ENCODE data around the gene HEATR5A. TPM values are rescaled to one million over a fixed set of nuclear protein-coding genes. Genes with fewer than 3 reads are reported as not detected.
"Not testable (repeated sequence)": the region's sequence is repeated elsewhere in the genome, so short reads cannot be mapped to it uniquely, and the experiment has no call there.

Gene HEATR5A
- total RNA-seq, 2 experiments from 2014 or later, result 12.8 to 13.0 TPM

GRCh38 chr14:31312370-31312769 lies 108.0 kb downstream of the HEATR5A start:
- intact Hi-C loops (cut with micrococcal nuclease); H3K9me3 Mint-ChIP-seq; H3K4me1 Mint-ChIP-seq (ENCODE audit: low read depth); POLR2A ChIA-PET; H3K27me3 Mint-ChIP-seq; DNase-seq; H3K4me3 Mint-ChIP-seq; CTCF ChIA-PET; H3K27ac Mint-ChIP-seq: not testable (repeated sequence)
- peaks cover 13% of the 10 kb centered on the region for H3K36me3 Mint-ChIP-seq

- POLR2A ChIA-PET, result no interaction called here
Measured at GRCh38 chr14:31307618-31308017, 112.7 kb downstream of the HEATR5A start.

GRCh38 chr14:31307198-31307597 lies 113.2 kb downstream of the HEATR5A start:
- no peak for DNase-seq
- Mint-ChIP-seq H3K4me3 (no peak overlapping the region), H3K36me3 (peaks cover 17% of the 10 kb centered on the region), H3K27me3 (no peaks in the 10 kb centered on the region), H3K27ac (no peak overlapping the region), H3K4me1 (ENCODE audit: low read depth) (no peaks in the 10 kb centered on the region), H3K9me3 (no peaks in the 10 kb centered on the region)
- POLR2A ChIA-PET, result no interaction called here
- CTCF ChIA-PET, result no interaction called here
- intact Hi-C loops (cut with micrococcal nuclease), result no loop called here

More at GRCh38 chr14:31307618-31308017, 112.7 kb downstream of the HEATR5A start:
- intact Hi-C loops (cut with micrococcal nuclease), result no loop called here
- no peak overlapping the region for H3K4me3 Mint-ChIP-seq
- H3K36me3 Mint-ChIP-seq, result peaks cover 18% of the 10 kb centered on the region
- H3K9me3 Mint-ChIP-seq, result no peaks in the 10 kb centered on the region
- no peak overlapping the region for H3K27ac Mint-ChIP-seq
- no peaks in the 10 kb centered on the region for H3K27me3 Mint-ChIP-seq
- no peaks in the 10 kb centered on the region for H3K4me1 Mint-ChIP-seq (ENCODE audit: low read depth)
- CTCF ChIA-PET, result no interaction called here
- no peak for DNase-seq

- Mint-ChIP-seq H3K27ac (no peak overlapping the region), H3K36me3 (peaks cover 16% of the 10 kb centered on the region), H3K9me3 (no peaks in the 10 kb centered on the region), H3K27me3 (no peaks in the 10 kb centered on the region), H3K4me3 (no peak overlapping the region), H3K4me1 (ENCODE audit: low read depth) (no peaks in the 10 kb centered on the region)
- POLR2A ChIA-PET, result no interaction called here
- CTCF ChIA-PET, result no interaction called here
- intact Hi-C loops (cut with micrococcal nuclease), result no loop called here
- DNase-seq, result no peak
Measured at GRCh38 chr14:31303654-31304053, 116.7 kb downstream of the HEATR5A start.

GRCh38 chr14:31300883-31301282 lies 119.5 kb downstream of the HEATR5A start:
- no peaks in the 10 kb centered on the region for H3K27me3 Mint-ChIP-seq
- no peaks in the 10 kb centered on the region for H3K9me3 Mint-ChIP-seq
- ChIA-PET CTCF (no interaction called here), POLR2A (no interaction called here)
- no peaks in the 10 kb centered on the region for H3K4me1 Mint-ChIP-seq (ENCODE audit: low read depth)
- peaks cover 15% of the 10 kb centered on the region for H3K36me3 Mint-ChIP-seq
- H3K27ac Mint-ChIP-seq, result no peak overlapping the region
- DNase-seq, result no peak
- no peak overlapping the region for H3K4me3 Mint-ChIP-seq
- intact Hi-C loops (cut with micrococcal nuclease), result no loop called here

GRCh38 chr14:31300296-31300695 lies 120.1 kb downstream of the HEATR5A start:
- Mint-ChIP-seq H3K9me3 (no peaks in the 10 kb centered on the region), H3K27ac (no peak overlapping the region), H3K36me3 (peaks cover 15% of the 10 kb centered on the region), H3K27me3 (no peaks in the 10 kb centered on the region), H3K4me1 (ENCODE audit: low read depth) (no peaks in the 10 kb centered on the region), H3K4me3 (no peak overlapping the region)
- intact Hi-C loops (cut with micrococcal nuclease), result no loop called here
- CTCF ChIA-PET, result no interaction called here
- POLR2A ChIA-PET, result no interaction called here
- DNase-seq, result no peak

GRCh38 chr14:31297701-31298344 lies 122.5 kb downstream of the HEATR5A start:
- ChIA-PET POLR2A (interaction anchor here (0.6 kb wide), 1 partner anchor 26 kb away, joined by 5 read pairs; no protein-coding TSS in a partner anchor), CTCF (interaction anchor here (0.6 to 1.4 kb wide), 3 partner anchors 90 to 220 kb away, joined by 3 to 4 read pairs (median 3); partner anchors contain the start of gene HECTD1)
- no peak for DNase-seq
- no peak overlapping the region for H3K4me3 Mint-ChIP-seq
- H3K36me3 Mint-ChIP-seq, result peaks cover 8% of the 10 kb centered on the region
- intact Hi-C loops (cut with micrococcal nuclease), result no loop called here
- H3K27ac Mint-ChIP-seq, result no peak overlapping the region
- H3K9me3 Mint-ChIP-seq, result no peaks in the 10 kb centered on the region
- H3K4me1 Mint-ChIP-seq (ENCODE audit: low read depth), result no peaks in the 10 kb centered on the region
- no peaks in the 10 kb centered on the region for H3K27me3 Mint-ChIP-seq

- peaks cover 7% of the 10 kb centered on the region for H3K36me3 Mint-ChIP-seq
- no peak overlapping the region for H3K27ac Mint-ChIP-seq
- no peak for DNase-seq
- ChIA-PET POLR2A (no interaction called here), CTCF (interaction anchor here (1.4 kb wide), 1 partner anchor 176 kb away, joined by 4 read pairs; no protein-coding TSS in a partner anchor)
- no peak overlapping the region for H3K4me3 Mint-ChIP-seq
- H3K4me1 Mint-ChIP-seq (ENCODE audit: low read depth), result no peaks in the 10 kb centered on the region
- intact Hi-C loops (cut with micrococcal nuclease), result no loop called here
- H3K9me3 Mint-ChIP-seq, result no peaks in the 10 kb centered on the region
- H3K27me3 Mint-ChIP-seq, result no peaks in the 10 kb centered on the region
Measured at GRCh38 chr14:31297112-31297511, 123.2 kb downstream of the HEATR5A start.

- Mint-ChIP-seq H3K4me3 (no peak overlapping the region), H3K27ac (no peak overlapping the region), H3K27me3 (no peaks in the 10 kb centered on the region), H3K9me3 (no peaks in the 10 kb centered on the region), H3K36me3 (peaks cover 3% of the 10 kb centered on the region), H3K4me1 (ENCODE audit: low read depth) (no peaks in the 10 kb centered on the region)
- ChIA-PET CTCF (no interaction called here), POLR2A (no interaction called here)
- DNase-seq, result no peak
- intact Hi-C loops (cut with micrococcal nuclease), result no loop called here
Measured at GRCh38 chr14:31294746-31295405, 125.5 kb downstream of the HEATR5A start.

GRCh38 chr14:31292937-31293616 lies 127.3 kb downstream of the HEATR5A start:
- DNase-seq, result no peak
- ChIA-PET CTCF (interaction anchor here (0.6 kb wide), 1 partner anchor 47 kb away, joined by 3 read pairs; no protein-coding TSS in a partner anchor), POLR2A (no interaction called here)
- Mint-ChIP-seq H3K27ac (no peak overlapping the region), H3K27me3 (no peaks in the 10 kb centered on the region), H3K9me3 (no peaks in the 10 kb centered on the region), H3K4me1 (ENCODE audit: low read depth) (no peaks in the 10 kb centered on the region), H3K36me3 (peaks cover 3% of the 10 kb centered on the region), H3K4me3 (no peak overlapping the region)
- intact Hi-C loops (cut with micrococcal nuclease), result no loop called here

GRCh38 chr14:31291210-31291609 lies 129.1 kb downstream of the HEATR5A start:
- H3K4me1 Mint-ChIP-seq (ENCODE audit: low read depth), result no peaks in the 10 kb centered on the region
- CTCF ChIA-PET, result interaction anchor here (0.6 kb wide), 1 partner anchor 20 kb away, joined by 3 read pairs; no protein-coding TSS in a partner anchor
- intact Hi-C loops (cut with micrococcal nuclease), result no loop called here

GRCh38 chr14:31287294-31287972 lies 132.9 kb downstream of the HEATR5A start:
- intact Hi-C loops (cut with micrococcal nuclease), result no loop called here

More at GRCh38 chr14:31291210-31291609, 129.1 kb downstream of the HEATR5A start:
- Mint-ChIP-seq H3K4me3 (no peak overlapping the region), H3K36me3 (peaks cover 3% of the 10 kb centered on the region), H3K9me3 (no peaks in the 10 kb centered on the region), H3K27ac (no peak overlapping the region), H3K27me3 (no peaks in the 10 kb centered on the region)
- POLR2A ChIA-PET, result no interaction called here
- DNase-seq, result no peak

More at GRCh38 chr14:31287294-31287972, 132.9 kb downstream of the HEATR5A start:
- ChIA-PET POLR2A (no interaction called here), CTCF (interaction anchor here (0.9 kb wide), 1 partner anchor 29 kb away, joined by 3 read pairs; no protein-coding TSS in a partner anchor)
- Mint-ChIP-seq H3K27ac (no peak overlapping the region), H3K36me3 (no peaks in the 10 kb centered on the region), H3K27me3 (no peaks in the 10 kb centered on the region), H3K4me1 (ENCODE audit: low read depth) (peaks cover 5% of the 10 kb centered on the region), H3K9me3 (no peaks in the 10 kb centered on the region), H3K4me3 (no peak overlapping the region)
- no peak for DNase-seq
